GM12801 (cell line): ENCODE results near the gene IRS2.

ENCODE experiments used
- CTCF ChIP-seq: IDR thresholded peaks from one replicate; pipeline ENCODE4 v1.5.1; 2011; ENCODE audit warnings: control low read depth; ENCODE audit not compliant: insufficient read length; ENCODE audit errors: extremely low read depth

The IRS2 gene

GRCh38 chr13:109794095-109794494 lies 7.7 kb upstream of the IRS2 start:
- TF ChIP-seq CTCF = no peak

DNA sequence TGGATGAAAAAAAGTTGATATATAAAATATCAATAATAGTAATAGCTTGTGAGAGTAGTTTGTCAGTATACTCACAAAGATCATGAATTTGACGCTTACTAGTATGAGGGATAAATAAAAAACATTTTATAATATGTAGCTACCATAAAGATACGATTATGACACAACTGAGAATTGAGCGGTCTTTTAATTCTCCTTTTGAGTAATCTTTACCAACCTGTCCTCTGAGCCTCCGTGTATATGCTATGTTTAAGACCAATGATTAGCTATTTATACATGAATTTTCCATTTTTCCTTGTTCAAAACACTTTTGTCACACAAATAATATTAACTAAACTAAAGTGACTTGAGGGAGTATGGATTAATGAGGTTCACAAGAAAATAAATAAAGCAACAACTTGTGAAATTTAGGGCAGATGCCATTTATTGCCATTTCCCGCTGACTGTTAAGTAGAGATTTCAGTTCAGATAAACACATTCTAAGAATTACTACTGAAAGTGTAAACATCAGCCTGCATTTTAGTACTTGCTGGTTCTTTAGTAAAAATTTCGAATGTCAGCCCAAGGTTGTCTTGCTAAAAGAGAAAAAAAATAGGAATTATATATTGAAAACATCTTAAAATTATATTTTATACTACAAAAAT lies 6.2 kb upstream of the IRS2 start:
- no peak for TF ChIP-seq CTCF

GRCh38 chr13:109790942-109791605 lies 4.7 kb upstream of the IRS2 start:
- no peak for TF ChIP-seq CTCF

DNA sequence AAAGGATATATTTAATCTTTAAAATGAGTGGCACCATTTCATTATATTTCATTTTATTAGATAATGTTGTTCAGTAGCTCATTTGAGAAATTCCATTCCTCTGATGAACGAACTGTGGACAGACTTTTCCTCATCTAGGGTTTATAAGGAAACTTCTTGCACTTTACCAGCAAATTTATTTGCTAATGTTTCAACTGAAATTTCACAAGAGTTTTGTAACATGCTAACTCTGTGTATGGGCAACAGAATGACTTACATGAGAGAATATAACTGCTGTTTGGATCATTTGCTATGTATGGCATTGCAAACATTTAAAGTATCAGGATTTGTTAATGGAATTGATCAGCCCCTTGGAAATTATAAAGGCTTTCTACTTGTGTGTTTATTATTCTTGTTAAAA lies 3.7 kb upstream of the IRS2 start:
- no peak for TF ChIP-seq CTCF

- TF ChIP-seq CTCF = no peak
Measured at GRCh38 chr13:109789262-109789661, 2.9 kb upstream of the IRS2 start.

GRCh38 chr13:109788372-109789111 lies 2.2 kb upstream of the IRS2 start:
- no peak for TF ChIP-seq CTCF

DNA sequence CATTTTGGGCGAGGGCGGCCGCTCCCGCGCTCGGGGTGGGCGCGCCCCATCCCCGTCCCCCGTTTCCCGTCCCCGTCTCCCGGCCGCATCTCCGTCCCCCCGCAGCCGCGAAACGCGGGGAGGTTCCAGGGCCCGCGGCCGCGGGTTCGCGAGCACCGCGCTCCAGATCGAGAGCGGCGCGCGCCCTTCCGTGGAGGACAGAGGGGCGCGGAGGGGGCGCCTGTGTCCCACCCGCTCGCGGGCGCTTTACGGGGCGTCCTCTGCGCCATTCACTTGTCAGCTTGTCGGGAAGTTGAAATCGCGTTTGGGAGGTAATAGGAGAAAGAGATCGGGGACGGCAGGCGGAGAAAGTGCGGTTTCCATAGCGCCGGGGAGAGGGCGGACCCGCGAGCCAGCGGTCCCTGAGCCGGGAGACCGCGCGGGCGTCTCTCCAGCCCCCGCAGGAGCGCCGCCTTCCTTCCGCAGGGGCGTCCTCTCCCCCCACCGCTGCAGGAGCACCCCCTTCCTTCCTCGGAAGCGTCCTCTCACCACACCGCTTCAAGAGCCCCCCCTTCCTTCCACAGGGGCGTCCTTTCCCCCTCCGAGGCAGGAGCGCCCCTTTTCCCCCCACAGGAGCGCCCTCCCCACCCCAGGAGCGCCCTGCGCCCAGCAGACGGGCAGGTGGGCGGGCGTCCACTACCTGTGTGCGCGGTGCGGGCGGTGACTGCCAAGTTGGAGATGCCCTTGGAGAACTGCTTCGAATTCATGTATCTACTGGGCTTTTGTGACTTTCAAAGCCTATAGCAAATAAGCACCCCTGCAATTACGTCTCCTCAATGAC lies 962 bp upstream of the IRS2 start:
- TF ChIP-seq CTCF = no peak
